GM21619 (cell line): ENCODE results near the gene OPA1.

ENCODE experiments used
- ATAC-seq: cut with Tn5 transposase; IDR thresholded peaks from one replicate; pipeline ENCODE4 v1.9.1; 2021; ENCODE audit not compliant: unreplicated experiment

Gene OPA1

DNA sequence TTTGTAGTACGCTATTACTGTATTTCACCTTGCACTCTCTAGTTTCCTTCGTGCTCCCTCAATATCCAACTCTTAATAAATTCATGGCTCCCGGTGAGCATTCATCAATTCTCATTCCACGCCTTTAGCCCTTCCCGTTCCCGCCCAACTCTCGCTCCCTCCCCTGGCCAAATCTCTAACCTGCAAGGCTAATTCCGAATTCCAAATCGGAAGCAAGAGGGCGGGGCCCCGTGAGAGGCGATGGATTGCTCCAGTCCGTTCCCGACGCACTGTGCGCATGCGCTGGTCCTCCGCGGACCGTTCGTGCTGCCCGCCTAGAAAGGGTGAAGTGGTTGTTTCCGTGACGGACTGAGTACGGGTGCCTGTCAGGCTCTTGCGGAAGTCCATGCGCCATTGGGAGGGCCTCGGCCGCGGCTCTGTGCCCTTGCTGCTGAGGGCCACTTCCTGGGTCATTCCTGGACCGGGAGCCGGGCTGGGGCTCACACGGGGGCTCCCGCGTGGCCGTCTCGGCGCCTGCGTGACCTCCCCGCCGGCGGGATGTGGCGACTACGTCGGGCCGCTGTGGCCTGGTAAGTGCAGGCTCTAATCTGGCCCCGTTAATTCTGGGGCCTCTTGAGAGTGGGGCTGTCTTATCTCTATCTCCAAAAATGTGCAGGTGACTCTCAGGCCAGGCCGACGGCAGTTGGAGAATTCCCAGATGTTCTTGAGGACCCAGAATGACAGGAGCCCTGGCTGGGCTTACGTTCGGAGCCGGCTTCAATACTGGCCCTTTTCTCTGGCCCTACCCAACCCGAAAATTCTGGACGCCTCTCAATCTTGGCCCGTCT is at the start of gene OPA1:
OPA1 (plus strand) TSS at position 368 of the 827 bp plus-strand sequence; CDS start at position 538, 170 bp downstream.
- peak; percentile 99 for ATAC-seq

DNA sequence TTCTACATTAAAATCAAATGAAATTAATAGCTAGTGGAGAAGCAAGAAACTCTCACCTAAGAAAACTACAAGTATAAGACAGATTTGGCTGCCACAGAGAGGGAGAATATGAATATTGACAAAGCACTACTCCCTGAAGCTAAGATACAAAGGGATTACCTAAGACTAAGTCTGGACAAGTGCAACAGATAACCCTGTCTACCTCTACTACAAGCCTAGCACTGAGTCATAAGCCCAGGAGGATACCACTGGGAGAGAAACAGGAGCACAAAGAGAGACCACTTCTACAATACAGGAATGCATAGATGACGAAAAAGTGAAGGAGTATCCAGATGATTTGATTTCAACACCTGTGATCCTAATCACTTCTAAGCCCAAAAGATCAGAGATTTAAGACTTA is 48.7 kb upstream of the OPA1 start:
- no peak for ATAC-seq

DNA sequence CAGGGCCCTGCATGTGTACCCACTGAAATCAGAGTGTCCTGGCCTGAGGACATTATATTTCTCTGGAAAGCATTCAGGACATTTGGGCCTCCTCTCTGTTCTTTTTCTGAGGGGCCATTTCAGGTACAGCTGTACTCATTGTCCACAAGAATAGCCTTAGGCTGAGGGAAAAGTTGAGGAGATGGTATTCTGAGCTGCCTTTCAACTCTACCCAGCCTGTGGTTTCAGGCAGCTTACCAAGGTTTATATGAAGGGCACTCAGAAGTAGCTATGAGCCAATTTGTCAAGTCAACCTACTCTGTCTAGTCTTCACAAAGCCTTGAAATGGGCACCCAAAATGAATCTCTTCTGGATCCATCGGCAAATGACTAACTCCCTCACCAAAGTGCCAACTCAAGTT is 47.7 kb upstream of the OPA1 start:
- ATAC-seq: no peak

DNA sequence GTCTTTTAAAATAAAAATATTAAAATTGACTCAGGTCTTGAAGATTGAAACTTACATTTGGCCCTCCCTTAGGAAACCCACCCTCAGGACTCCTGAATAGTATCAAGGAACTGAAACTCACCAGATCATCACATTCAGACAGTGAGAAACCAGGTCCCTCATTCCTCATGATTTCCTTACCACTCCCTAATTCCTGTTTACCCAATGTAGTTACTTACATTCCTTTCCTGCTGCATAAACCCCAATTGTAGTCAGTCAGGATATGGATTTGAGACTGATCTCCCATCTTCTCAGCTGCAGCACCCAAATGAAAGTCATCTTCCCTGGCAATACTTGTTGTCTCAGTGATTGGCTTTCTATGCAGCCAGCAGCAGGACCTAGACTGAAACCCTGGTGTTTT is 46.9 kb upstream of the OPA1 start:
- no peak for ATAC-seq

DNA sequence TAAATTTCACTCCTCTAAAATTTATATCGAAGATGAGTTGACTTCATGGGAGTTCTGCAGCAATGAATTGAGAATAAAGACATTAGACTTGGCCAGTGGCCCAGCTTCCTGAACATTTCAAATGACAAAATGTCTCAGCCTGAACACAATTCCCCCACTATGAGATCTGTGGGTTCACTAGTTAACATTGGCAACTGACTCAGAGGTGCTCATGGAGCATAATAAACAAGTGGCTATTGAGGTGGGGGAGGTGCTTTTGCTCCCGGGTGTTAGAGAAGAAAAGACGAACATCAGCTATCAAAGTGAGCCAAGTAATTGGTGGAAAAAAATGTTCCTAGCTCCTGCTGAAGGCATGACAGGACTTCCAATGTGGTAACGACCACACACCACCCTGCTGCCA is 44.6 kb upstream of the OPA1 start:
- ATAC-seq: no peak

DNA sequence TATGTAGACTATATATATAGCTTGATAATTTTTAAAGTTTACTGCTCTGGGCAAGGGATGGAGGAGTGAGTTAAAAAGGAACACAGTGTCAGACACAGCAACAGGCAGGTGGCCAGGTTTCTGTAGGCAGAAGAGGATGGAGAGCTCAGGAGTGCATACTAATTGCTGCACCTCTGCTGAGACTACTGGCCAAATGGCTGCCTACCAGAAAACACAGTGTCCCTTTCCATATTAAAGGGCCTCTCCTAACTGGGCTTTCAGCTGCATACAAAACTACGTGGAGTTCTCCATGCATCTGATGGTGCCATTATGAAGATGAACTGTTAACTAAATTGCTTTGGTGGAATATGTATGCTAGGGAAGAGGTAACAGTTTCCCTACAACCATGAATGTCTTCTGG is 40.1 kb upstream of the OPA1 start:
- no peak for ATAC-seq

GRCh38 chr3:193553586-193553985 is 39.4 kb upstream of the OPA1 start:
- ATAC-seq: no peak

DNA sequence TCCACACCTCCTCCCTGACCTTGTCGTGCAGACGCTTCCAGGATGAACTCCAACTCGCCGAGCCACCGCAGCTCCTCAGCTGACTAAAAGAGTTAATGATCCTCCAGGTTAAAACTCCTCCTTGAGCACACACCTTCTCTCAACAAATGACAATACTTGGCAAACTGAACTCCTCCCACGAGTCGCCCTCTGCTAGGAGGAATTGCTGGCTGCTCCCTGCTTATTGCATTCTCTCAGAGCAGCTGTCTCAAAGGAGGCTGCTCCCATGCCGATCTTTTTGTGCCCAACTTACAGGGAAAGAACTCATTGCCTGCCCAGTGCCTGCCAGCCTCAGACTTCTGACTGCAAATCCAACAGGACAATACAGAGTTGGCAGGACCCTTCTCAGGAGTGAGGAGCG is 38.2 kb upstream of the OPA1 start, which contains the start of gene ATP13A4:
ATP13A4 (minus strand) TSS at position 85 of the 400 bp plus-strand sequence. CDS start 96 bp downstream, outside the sequence.
- no peak for ATAC-seq

GRCh38 chr3:193556841-193557240 is 36.2 kb upstream of the OPA1 start:
- no peak for ATAC-seq

DNA sequence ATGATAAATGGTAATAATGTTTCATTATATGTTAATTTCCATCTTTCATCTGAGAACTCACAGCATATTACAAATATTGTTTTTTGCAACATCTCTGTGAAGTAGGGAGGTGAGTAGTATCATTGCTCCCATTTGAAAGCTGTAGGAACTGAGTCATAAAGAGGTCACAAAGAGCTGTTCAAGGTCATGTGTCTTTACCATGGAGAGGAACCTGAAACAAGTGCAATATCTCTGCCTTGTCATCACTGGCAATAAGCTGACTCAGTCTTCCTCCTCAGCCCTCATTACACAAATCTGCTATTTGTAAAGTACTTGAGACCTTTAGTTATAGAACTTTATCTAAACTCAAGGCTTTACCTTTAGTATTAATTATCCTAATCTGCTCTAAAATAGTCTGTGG is 33.9 kb upstream of the OPA1 start:
- no peak for ATAC-seq

- no peak for ATAC-seq
Measured at GRCh38 chr3:193560091-193560490, 32.9 kb upstream of the OPA1 start.

DNA sequence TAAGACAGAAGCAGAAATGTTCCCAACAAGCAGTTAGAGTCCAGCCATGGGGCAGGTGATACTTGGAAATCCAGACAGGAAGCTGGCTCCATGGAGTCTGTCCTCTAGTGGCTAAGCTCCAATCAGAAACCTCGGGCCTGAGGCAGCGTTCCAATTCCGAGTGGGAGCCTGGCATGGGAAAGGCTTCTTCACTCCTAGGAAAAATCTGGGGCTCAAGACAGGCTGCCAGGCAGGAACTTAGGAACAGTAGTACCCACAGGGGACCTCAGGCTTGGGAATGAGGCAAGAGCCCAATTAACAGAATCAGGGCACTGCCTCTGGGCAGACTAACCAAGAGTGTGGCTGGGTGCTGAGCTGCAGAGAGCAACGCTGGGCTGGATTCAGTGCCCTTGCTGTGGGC is 32.1 kb upstream of the OPA1 start:
- ATAC-seq: no peak

GRCh38 chr3:193563426-193563825 is 29.6 kb upstream of the OPA1 start:
- no peak for ATAC-seq

DNA sequence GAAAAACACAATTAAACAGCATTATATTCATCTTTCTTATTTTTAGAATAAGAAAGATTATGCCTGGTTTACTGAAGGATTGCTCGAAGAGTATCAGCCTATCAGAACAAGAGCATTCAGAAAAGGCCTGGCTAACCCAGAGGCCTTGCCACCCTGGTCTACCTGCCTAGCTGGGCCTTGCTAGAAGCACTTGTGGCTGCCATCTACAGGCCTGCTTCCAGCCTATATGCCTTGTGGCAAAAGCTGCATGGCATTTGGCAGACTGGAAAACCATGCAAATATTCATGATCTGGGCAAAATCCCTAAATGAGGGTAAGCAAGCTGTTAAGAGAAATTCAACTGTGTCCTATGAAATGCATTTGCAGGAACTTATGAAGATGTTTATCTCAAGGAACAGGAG is 29.0 kb upstream of the OPA1 start:
- ATAC-seq: no peak

DNA sequence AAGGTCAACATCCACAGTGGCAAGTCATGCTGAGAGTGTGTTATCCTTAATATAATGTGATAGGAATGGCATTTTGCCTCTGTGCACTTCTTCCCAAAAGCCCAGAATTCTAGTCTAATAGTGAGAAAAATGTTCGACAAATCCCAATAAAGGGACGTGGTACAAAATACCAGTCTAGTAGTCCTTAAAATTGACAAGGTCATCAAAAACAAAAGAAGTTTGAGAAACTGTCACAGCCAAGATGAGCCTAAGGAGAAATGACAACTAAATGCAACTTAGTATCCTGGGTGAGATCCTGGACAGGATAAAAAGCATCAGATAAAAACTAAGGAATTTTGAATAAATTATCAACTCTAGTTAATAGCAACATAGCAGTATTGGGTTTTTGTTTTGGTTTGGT is 23.9 kb upstream of the OPA1 start:
- ATAC-seq: no peak

GRCh38 chr3:193572426-193572908 is 20.5 kb upstream of the OPA1 start:
- peak; percentile 83 for ATAC-seq

DNA sequence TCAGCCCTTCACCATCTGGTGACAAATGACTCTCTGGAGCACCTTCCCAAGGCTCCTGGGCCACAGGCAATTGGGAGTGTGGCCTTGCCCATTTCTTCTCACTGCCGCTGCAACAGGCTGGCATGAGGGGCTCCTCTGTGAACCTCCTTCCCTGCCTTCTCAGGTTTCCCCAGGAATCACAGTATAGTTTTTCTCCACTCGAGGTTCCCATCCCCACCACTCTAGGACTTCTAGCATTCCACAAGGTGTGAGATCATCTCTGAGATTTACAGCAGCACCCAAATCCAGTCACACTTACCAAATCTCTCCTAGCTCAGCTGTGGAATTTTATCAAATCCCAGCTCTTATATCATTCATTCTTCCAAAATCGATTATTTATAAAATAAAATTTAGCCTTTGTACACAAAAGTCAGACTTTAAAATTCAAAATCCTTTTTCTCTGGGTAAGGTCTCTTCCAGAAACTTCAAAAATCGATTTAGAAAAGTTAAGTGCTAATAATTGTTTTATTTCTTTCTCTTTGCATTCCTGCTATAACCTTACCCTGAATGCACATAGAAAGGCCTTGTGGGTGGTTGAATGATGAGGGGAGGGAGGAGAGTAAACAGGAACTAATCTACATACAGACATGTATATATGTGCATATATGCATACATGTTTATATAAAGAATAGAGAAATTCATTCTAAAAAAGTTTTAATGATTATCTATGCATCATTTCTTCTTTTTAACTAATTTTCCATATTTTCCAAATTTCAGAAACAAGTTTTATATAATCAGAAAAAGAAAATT is 19.4 kb upstream of the OPA1 start:
- ATAC-seq: no peak

DNA sequence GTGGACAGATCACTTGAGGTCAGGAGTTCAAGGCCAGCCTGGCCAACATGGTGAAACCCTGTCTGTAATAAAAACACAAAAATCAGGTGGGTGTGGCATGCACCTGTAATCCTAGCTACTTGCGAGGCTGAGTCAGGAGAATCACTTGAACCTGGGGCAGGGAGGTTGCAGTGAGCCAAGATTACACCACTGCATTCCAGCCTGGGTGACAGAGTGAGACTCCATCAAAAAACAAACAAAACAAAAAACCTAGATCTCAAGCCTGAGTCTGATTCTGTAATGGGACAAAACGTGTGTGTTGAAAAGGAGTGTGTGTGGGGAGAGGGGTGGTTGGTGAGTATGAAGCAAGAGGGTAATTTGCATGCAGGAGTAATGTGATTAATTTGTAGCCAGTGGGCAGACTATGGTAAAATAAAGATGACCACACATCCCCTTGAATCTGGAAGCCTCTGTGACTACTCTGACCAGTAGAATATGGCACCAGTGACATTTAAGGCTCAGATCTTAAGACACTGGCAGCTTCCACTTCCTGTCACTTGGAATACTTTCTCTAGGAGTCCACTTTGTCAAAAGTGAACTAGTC is 18.4 kb upstream of the OPA1 start:
- no peak for ATAC-seq

DNA sequence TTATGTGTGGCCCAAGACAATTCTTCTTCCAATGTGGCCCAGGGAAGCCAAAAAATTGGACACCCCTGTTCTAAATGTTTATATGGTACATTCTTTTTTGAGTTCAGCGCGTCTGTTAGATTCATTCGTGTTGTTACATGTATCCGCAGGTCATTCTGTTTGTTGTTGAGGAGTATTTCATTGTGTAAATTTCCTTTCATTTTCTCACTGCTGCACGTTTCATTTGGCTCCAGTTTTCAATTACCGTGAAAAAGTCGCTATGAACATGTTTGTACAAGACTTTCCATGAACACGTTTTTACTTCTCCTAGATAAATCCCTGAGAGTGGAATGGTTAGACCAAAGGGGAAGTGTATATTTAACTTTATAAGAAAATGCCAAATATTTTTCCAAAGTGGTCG is 7.5 kb upstream of the OPA1 start:
- no peak for ATAC-seq

GRCh38 chr3:193586526-193586925 is 6.5 kb upstream of the OPA1 start:
- ATAC-seq: no peak

DNA sequence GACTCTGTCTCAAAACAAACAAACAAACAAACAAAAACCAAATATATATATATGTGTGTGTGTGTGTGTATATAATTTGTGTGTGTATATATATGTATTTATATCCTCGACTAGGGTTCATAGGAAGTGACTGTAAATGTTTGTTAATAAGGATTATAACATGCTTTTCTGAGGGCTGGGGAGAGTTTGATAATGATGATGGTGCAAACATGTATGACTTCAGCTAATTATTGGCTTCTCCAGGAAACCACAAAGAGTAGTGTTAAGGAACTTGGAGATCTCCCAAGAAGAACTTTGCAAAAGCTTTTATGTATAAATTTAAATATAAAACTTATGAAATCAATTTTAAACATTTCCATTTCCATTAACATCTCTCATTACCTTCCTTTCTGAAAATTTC is 3.9 kb upstream of the OPA1 start:
- no peak for ATAC-seq

DNA sequence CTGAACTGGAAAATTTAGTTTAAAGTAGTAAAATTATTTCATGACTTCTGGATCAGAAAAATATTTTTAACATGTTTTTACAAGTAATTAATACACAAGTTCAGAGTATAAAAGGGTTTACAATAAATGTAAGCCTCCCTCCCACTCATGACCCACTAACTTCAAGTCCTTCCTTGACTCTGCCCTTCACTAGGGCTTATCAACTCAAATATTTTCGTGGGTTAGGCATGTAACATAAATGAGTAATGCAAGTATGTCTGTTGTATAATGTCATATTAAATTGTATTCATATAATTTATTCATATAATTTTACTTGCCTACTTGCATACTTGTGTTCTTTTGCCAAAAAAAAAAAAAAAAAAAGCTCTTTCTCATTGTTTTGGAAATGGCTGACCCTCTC is 3.4 kb upstream of the OPA1 start:
- no peak for ATAC-seq
